HCT116 (cell line): ENCODE measurements around the gene NT5C2. TPM values are rescaled to one million over a fixed set of nuclear protein-coding genes. Genes with fewer than 3 reads are reported as not detected.

Experiments used
- ATAC-seq: fragments of 200-7000 bp; cut with Tn5 transposase; 2 replicates; pipeline ENCODE4 v1.9.1; 2020; ENCODE audit warnings: mild to moderate bottlenecking, moderate library complexity
- BruUV-seq: library from RNA; stranded (reverse); fragments of 400-500 nt; replicated peaks from 2 replicates; lab custom pipeline; 2021; lab: Mats Ljungman, UMichigan
- CTCF ChIA-PET: fragments of 300-600 bp; sonication (Branson Sonifier 250); formaldehyde crosslinking; loops from one replicate; lab custom pipeline; 2021; ENCODE audit warnings: antibody characterized with exemption; lab: Charles Lee
- POLR2A ChIA-PET: fragments of 300-600, 350-600 bp; sonication (Branson Sonifier 250); formaldehyde crosslinking; loops from one replicate; lab custom pipeline; 2021; ENCODE audit warnings: antibody characterized with exemption; lab: Charles Lee
- RAD21 ChIA-PET, 2 experiments: fragments of 300-600 bp; sonication (Branson Sonifier 250); formaldehyde crosslinking; loops; one replicate each; lab custom pipeline; 2023; ENCODE audit warnings: low total read pairs in 2 of 2; ENCODE audit not compliant: uncharacterized antibody in 2 of 2, unreplicated experiment in 2 of 2, low non-redundant PET in 1 of 2; lab: Charles Lee
- DNase-seq: peaks from one replicate; pipeline ENCODE4 v3.0.0-alpha.2; 2010; ENCODE audit warnings: low read depth, low spot score
- H2AFZ ChIP-seq: fragments of 200-600 bp; shearing (Covaris generic), sonication (generic); 2 replicates; pipeline ENCODE4 v1.6.1; 2017; ENCODE audit warnings: low read depth, mixed run types, mixed read lengths, antibody characterized with exemption, low read length; ENCODE audit not compliant: poor library complexity, severe bottlenecking
- H3K27ac ChIP-seq: 2 replicates; pipeline ENCODE4 v1.5.1; 2012; ENCODE audit warnings: low read depth, low read length
- H3K27me3 ChIP-seq: fragments of 200-600 bp; sonication (generic); 2 replicates; pipeline ENCODE4 v1.6.1; 2016; ENCODE audit warnings: mixed run types, low read length, mixed read lengths; ENCODE audit not compliant: insufficient read depth
- H3K36me3 ChIP-seq, 2 experiments: fragments of 200-500 bp in 1 of 2; fragments of 200-600 bp in 1 of 2; sonication (Bioruptor generic) in 1 of 2; sonication (generic) in 1 of 2; 2 replicates each; pipeline versions ENCODE4 v1.5.1 to v1.6.1; 2014 to 2016; ENCODE audit warnings: low read length in 2 of 2, inconsistent platforms in 1 of 2, mixed read lengths in 1 of 2, mixed run types in 1 of 2; ENCODE audit not compliant: insufficient read depth in 2 of 2, control insufficient read depth in 1 of 2
- H3K4me1 ChIP-seq, 2 experiments: fragments of 200-600 bp in 1 of 2; sonication (generic) in 1 of 2; 2 replicates each; pipeline versions ENCODE4 v1.5.1 to v1.6.1; 2012 to 2017; ENCODE audit warnings: low read length in 2 of 2, inconsistent platforms in 1 of 2, mild to moderate bottlenecking in 1 of 2, mixed read lengths in 1 of 2, mixed run types in 1 of 2, moderate library complexity in 1 of 2; ENCODE audit not compliant: insufficient read depth in 2 of 2, control insufficient read depth in 1 of 2
- H3K4me2 ChIP-seq: fragments of 200-600 bp; sonication (generic); 2 replicates; pipeline ENCODE4 v1.6.1; 2017; ENCODE audit warnings: mixed run types, low read length, mixed read lengths
- H3K4me3 ChIP-seq, 2 experiments: fragments of 200-600 bp in 1 of 2; sonication (generic) in 1 of 2; replicated peaks in 1 of 2; 2 replicates each; pipeline ENCODE4 v1.5.1; 2011 to 2016; ENCODE audit warnings: low read length in 2 of 2, control low read depth in 1 of 2, low read depth in 1 of 2, mild to moderate bottlenecking in 1 of 2, mixed read lengths in 1 of 2, mixed run types in 1 of 2
- H3K79me2 ChIP-seq: fragments of 200-600 bp; sonication (generic); 2 replicates; pipeline ENCODE4 v1.6.1; 2017; ENCODE audit warnings: mild to moderate bottlenecking, mixed run types, low read length, moderate library complexity, mixed read lengths; ENCODE audit not compliant: insufficient read depth
- H3K9ac ChIP-seq: fragments of 200-600 bp; sonication (generic); 2 replicates; pipeline ENCODE4 v1.6.1; 2016; ENCODE audit warnings: low read length, mixed read lengths
- H3K9me2 ChIP-seq: fragments of 200-600 bp; sonication (generic), shearing (Covaris generic); 2 replicates; pipeline ENCODE4 v1.6.1; 2017; ENCODE audit warnings: mixed run types, mild to moderate bottlenecking, moderate library complexity; ENCODE audit not compliant: insufficient read depth
- H3K9me3 ChIP-seq, 2 experiments: fragments of 200-500 bp in 1 of 2; fragments of 200-600 bp in 1 of 2; sonication (Bioruptor generic) in 1 of 2; sonication (generic) in 1 of 2; 2 replicates each; pipeline ENCODE4 v1.6.1; 2014 to 2017; ENCODE audit warnings: low read length in 2 of 2, mixed read lengths in 2 of 2, inconsistent platforms in 1 of 2, low read depth in 1 of 2, mild to moderate bottlenecking in 1 of 2, mixed run types in 1 of 2, moderate library complexity in 1 of 2; ENCODE audit not compliant: control insufficient read depth in 1 of 2, insufficient read depth in 1 of 2
- H4K20me1 ChIP-seq: fragments of 200-600 bp; sonication (generic), shearing (Covaris generic); 2 replicates; pipeline ENCODE4 v1.6.1; 2017; ENCODE audit warnings: mixed run types, mild to moderate bottlenecking, moderate library complexity; ENCODE audit not compliant: insufficient read depth
- CEBPB ChIP-seq: IDR thresholded peaks from 2 replicates; pipeline ENCODE4 v1.6.1; 2012; ENCODE audit warnings: low read depth
- EGR1 ChIP-seq: IDR thresholded peaks from 2 replicates; pipeline ENCODE4 v1.6.1; 2012; ENCODE audit warnings: low read depth
- ELF1 ChIP-seq: IDR thresholded peaks from 2 replicates; pipeline ENCODE4 v1.6.1; 2012; ENCODE audit warnings: low read depth, borderline replicate concordance
- EZH2phosphoT487 ChIP-seq: fragments of 200-600 bp; IDR thresholded peaks from 2 replicates; pipeline ENCODE4 v1.6.1; 2018; ENCODE audit warnings: antibody characterized with exemption, borderline replicate concordance
- FOSL1 ChIP-seq: IDR thresholded peaks from 2 replicates; pipeline ENCODE4 v1.6.1; 2012; ENCODE audit warnings: low read depth
- POLR2A ChIP-seq: IDR thresholded peaks from 2 replicates; pipeline ENCODE4 v1.7.0; 2011; ENCODE audit warnings: borderline replicate concordance; ENCODE audit not compliant: insufficient read depth, insufficient read length; ENCODE audit errors: extremely low read depth
- RAD21 ChIP-seq: IDR thresholded peaks from 2 replicates; pipeline ENCODE4 v1.6.1; 2012; ENCODE audit warnings: low read depth, mild to moderate bottlenecking
- REST ChIP-seq: IDR thresholded peaks from 2 replicates; pipeline ENCODE4 v1.6.1; 2012; ENCODE audit warnings: low read depth
- SIN3A ChIP-seq: IDR thresholded peaks from 2 replicates; pipeline ENCODE4 v1.6.1; 2012; ENCODE audit warnings: low read depth
- SP1 ChIP-seq: IDR thresholded peaks from 2 replicates; pipeline ENCODE4 v1.6.1; 2012; ENCODE audit warnings: low read depth
- SRF ChIP-seq: IDR thresholded peaks from 2 replicates; pipeline ENCODE4 v1.6.1; 2012; ENCODE audit warnings: low read depth
- TCF7L2 ChIP-seq: IDR thresholded peaks from 2 replicates; pipeline ENCODE4 v1.7.0; 2011; ENCODE audit warnings: borderline replicate concordance, inconsistent platforms; ENCODE audit not compliant: insufficient read depth, insufficient read length; ENCODE audit errors: extremely low read depth
- ZBTB33 ChIP-seq: IDR thresholded peaks from 2 replicates; pipeline ENCODE4 v1.6.1; 2011; ENCODE audit warnings: mild to moderate bottlenecking, low read length, moderate library complexity; ENCODE audit not compliant: insufficient replicate concordance; ENCODE audit errors: extremely low read depth
- ZFX ChIP-seq: fragments of 450-650 bp; IDR thresholded peaks from 2 replicates; pipeline ENCODE4 v1.6.1; 2017
- intact Hi-C: fragments of 100-400 bp; cut with micrococcal nuclease; formaldehyde crosslinking; loops from 2 replicates; pipeline ENCODE4 v1.10.0; 2022
- total RNA-seq: library from RNA; stranded (reverse); gene quantifications from one replicate; pipeline ENCODE4 v1.2.1, GENCODE V29; 2021; ENCODE audit not compliant: unreplicated experiment

Gene NT5C2
- total RNA-seq, 1 experiment from 2014 or later: 63.0 TPM

GRCh38 chr10:103060575-103060974, 132.5 kb downstream of the NT5C2 start:
- Histone ChIP-seq H4K20me1 (no peaks in the 10 kb centered on the region), H3K4me3 (no peak overlapping the region), H3K27ac (no peak overlapping the region), H3K36me3 (no peaks in the 10 kb centered on the region), H3K27me3 (no peaks in the 10 kb centered on the region), H3K79me2 (no peaks in the 10 kb centered on the region), H3K9me2 (no peaks in the 10 kb centered on the region), H3K4me1 (no peaks in the 10 kb centered on the region), H2AFZ (no peak overlapping the region), H3K9me3 (no peaks in the 10 kb centered on the region), H3K9ac (no peak overlapping the region), H3K4me2 (no peak overlapping the region)
- CTCF ChIA-PET: interaction anchor here (4.2 kb wide), 1 partner anchor 143 kb away, joined by 40 read pairs; the partner anchor contains the start of gene CNNM2
- no TSS peak for BruUV-seq
- DNase-seq (no peak), ATAC-seq (no peak)
- TF ChIP-seq ELF1: no peak
- no peak for TF ChIP-seq FOSL1
- no peak for TF ChIP-seq REST
- no peak for TF ChIP-seq RAD21
- TF ChIP-seq TCF7L2: no peak
- no peak for TF ChIP-seq SIN3A
- no peak for TF ChIP-seq EZH2phosphoT487
- no peak for TF ChIP-seq ZBTB33
- TF ChIP-seq ZFX: no peak
- no peak for TF ChIP-seq CEBPB
- no peak for TF ChIP-seq EGR1
- TF ChIP-seq SRF: no peak
- TF ChIP-seq POLR2A: no peak
- TF ChIP-seq SP1: no peak
- intact Hi-C loops: no loop called here
- POLR2A ChIA-PET: interaction anchor here (1.1 kb wide), 1 partner anchor 11 kb away, joined by 3 read pairs; no protein-coding TSS in a partner anchor
- RAD21 ChIA-PET: no interaction called here
